ENCODE results near the gene PTTG1.

The PTTG1 gene

DNA sequence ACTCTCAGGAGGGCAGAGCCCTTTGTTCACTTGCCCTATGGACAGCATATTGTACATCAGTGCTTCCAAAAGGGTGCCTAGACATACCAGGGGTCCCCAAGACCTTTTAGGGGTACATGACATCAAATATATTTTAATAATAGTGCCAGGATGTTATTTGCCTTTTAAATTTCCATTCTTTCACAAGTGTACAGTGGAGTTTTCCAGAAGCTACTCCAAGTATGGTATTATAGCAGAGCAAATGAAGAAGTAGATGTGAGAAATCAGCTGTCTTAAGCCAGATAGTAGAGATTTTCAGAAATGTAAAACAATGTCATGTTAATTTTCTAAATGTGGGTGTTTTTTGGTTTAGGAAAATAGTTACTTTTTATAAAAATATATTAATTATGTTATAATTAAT, 15.6 kb downstream of the PTTG1 start:
- TF ChIP-seq, protein P1, sequence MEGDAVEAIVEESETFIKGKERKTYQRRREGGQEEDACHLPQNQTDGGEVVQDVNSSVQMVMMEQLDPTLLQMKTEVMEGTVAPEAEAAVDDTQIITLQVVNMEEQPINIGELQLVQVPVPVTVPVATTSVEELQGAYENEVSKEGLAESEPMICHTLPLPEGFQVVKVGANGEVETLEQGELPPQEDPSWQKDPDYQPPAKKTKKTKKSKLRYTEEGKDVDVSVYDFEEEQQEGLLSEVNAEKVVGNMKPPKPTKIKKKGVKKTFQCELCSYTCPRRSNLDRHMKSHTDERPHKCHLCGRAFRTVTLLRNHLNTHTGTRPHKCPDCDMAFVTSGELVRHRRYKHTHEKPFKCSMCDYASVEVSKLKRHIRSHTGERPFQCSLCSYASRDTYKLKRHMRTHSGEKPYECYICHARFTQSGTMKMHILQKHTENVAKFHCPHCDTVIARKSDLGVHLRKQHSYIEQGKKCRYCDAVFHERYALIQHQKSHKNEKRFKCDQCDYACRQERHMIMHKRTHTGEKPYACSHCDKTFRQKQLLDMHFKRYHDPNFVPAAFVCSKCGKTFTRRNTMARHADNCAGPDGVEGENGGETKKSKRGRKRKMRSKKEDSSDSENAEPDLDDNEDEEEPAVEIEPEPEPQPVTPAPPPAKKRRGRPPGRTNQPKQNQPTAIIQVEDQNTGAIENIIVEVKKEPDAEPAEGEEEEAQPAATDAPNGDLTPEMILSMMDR (IDR thresholded peaks at IDR 0.05): no peak
- intact Hi-C loops (cut with DNase I; ENCODE audit: low total_unique reads): no loop called here
- H3K9me3 ChIP-seq: no peaks in the 10 kb centered on the region

DNA sequence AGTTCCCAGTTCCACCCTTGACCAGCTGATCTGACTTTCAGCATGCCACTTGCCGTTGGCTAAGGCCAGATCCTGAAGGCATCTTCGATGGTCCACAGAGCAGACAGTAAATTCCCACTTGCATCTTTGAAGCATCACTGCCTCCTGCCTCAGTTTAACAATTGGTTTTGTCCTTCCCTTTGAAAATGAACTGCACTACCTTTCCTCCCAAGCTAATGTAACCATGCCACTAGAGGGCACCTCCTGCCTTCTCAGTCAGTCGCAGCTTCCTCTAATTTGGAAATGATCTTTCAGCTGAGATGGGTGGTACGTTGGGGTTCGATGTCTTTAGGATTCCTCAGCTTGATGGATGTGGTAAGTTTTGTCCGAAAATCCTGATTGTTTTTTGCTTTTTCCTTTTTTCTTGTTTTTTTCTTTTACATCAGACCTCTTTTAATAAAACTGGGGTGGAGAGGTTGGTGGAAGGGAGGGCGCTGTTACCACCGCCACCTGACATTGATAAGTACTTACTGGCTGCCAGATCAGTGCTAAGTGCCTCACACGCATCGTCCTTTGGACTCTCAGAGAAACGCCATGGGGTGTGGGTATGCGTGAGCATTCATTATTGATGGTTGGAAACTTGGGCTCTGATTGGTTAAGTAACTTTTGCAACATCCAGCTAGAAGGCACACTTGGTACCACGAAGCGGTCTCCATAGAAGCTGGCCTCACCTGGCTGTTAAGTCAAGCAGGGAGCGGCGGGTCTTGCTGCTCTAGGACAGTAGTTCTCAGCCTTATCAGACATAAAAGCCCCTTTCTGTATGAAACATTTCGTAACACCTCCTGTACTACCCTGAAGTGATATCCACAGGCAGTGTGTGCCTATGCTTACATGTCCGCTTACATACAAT, 16.9 kb downstream of the PTTG1 start:
- TF ChIP-seq, protein P1 (IDR thresholded peaks at IDR 0.05): peak; percentile 44 to 56
- H3K27me3 ChIP-seq: peaks cover 0 to 2% of the 10 kb centered on the region in 2 donors
- peak overlapping the region in 1 of 2 donors; percentile 6 for H3K27ac ChIP-seq
- peaks cover 0 to 10% (median 6%) of the 10 kb centered on the region in 4 donors for H3K4me1 ChIP-seq
- intact Hi-C loops (cut with DNase I; ENCODE audit: low total_unique reads): no loop called here
- H3K9me3 ChIP-seq: no peaks in the 10 kb centered on the region
- H3K36me3 ChIP-seq: no peaks in the 10 kb centered on the region
- no peak for DNase-seq
- peak overlapping the region; percentile 40 to 48 for H3K4me3 ChIP-seq

More for the DNA sequence above, 15.6 kb downstream of the PTTG1 start:
- Histone ChIP-seq H3K27me3 (peaks cover 0 to 2% of the 10 kb centered on the region in 2 donors), H3K27ac (no peak overlapping the region), H3K36me3 (no peaks in the 10 kb centered on the region), H3K4me3 (no peak overlapping the region), H3K4me1 (peaks cover 0 to 10% (median 6%) of the 10 kb centered on the region in 4 donors)
- no peak for DNase-seq

- intact Hi-C loops (cut with DNase I; ENCODE audit: low total_unique reads): no loop called here
- Histone ChIP-seq H3K4me1 (peaks cover 0 to 10% (median 6%) of the 10 kb centered on the region in 4 donors), H3K4me3 (peak overlapping the region; percentile 40 to 48)
These were observed 17.5 kb downstream of the PTTG1 start for GRCh38 chr5:160439205-160439600.

DNA sequence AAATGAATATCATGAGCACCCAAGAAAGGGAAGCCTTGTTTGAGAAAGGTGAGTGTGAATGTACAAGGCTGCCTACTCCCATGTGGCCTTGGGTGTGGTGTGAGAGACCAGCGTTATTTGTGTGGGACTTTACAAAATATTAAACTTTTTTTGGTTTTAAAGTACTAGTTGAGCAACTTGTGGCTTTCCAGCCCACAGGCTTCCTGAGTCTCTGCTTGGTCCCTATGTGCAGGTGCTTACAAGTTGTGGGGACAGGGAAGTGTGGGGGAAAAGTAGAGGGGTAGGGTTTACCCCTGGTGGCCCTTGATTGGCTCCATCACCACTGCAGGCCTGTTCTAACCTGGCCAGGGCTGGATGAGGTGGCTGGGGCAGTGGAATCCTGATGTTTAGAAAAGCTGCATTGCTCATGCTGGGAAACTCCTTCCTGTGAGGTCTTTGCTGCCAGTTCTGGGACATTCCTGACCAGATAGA, 19.7 kb downstream of the PTTG1 start:
- H3K36me3 ChIP-seq: no peaks in the 10 kb centered on the region
- H3K27ac ChIP-seq: no peak overlapping the region
- TF ChIP-seq, protein P1 (IDR thresholded peaks at IDR 0.05): no peak
- intact Hi-C loops (cut with DNase I; ENCODE audit: low total_unique reads): no loop called here
- no peaks in the 10 kb centered on the region for H3K27me3 ChIP-seq
- no peaks in the 10 kb centered on the region for H3K9me3 ChIP-seq
- DNase-seq: no peak
- H3K4me3 ChIP-seq: no peak overlapping the region
- H3K4me1 ChIP-seq: peaks cover 0 to 10% (median 6%) of the 10 kb centered on the region in 4 donors

More at GRCh38 chr5:160439205-160439600, 17.5 kb downstream of the PTTG1 start:
- H3K36me3 ChIP-seq: no peaks in the 10 kb centered on the region
- no peaks in the 10 kb centered on the region for H3K9me3 ChIP-seq
- peaks cover 0 to 2% of the 10 kb centered on the region in 2 donors for H3K27me3 ChIP-seq
- TF ChIP-seq, protein P1 (IDR thresholded peaks at IDR 0.05): peak; percentile 82 to 90
- DNase-seq: peak; percentile 85 to 87
- peak overlapping the region in 1 of 2 donors; percentile 6 for H3K27ac ChIP-seq

DNA sequence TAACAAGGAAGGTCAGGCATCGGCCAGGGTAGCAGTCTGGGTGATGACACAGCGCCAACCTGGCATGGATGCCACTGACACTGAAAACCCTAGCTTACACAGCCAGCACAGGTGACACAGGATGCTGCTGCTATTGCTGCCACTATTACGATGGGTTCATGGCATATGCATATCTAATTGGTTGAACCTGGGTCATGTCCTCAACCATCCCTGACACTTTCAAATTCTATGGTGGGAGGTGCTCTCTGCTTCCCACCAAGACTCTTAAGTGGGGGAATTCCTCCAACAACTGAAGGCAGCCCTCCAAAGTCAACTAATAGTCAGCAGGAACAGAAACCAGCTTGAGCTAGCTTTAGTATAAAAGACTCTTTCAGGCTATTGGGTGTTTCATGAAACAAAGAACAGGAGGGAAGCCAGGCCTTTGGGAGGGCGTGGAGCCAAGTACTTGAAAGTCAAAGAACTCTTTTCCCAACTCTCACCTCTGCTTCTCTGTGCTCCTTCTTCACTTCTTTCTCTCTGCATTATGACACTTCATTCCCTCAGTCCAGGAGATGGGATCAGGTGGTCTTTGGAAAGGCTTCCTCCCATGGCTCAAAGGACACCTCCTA, 21.3 kb downstream of the PTTG1 start:
- Histone ChIP-seq H3K9me3 (no peaks in the 10 kb centered on the region), H3K27me3 (no peaks in the 10 kb centered on the region), H3K36me3 (no peaks in the 10 kb centered on the region), H3K4me1 (peaks cover 0 to 10% (median 6%) of the 10 kb centered on the region in 4 donors), H3K4me3 (no peak overlapping the region), H3K27ac (no peak overlapping the region)
- intact Hi-C loops (cut with DNase I; ENCODE audit: low total_unique reads): no loop called here
- no peak for DNase-seq
- TF ChIP-seq, protein P1 (IDR thresholded peaks at IDR 0.05): no peak

All from tibial artery (tissue), 4 donors.